ENCODE results near the gene FMO4. TPM values are rescaled to one million over a fixed set of nuclear protein-coding genes. Genes with fewer than 3 reads are reported as not detected.

The FMO4 gene
- total RNA-seq (2022; extraction: Qiagen RNA extraction): 0.27 to 0.67 TPM (median 0.43 TPM) in 5 replicates

GRCh38 chr1:171313835-171314320, at the start of gene FMO4:
TSS of gene FMO4 (plus strand) at chr1:171314183. CDS start at chr1:171319826, 5,643 bp downstream.

Other genes with a start within 250 kb of the FMO4 start
- gene FMO3, start 223.3 kb upstream of the FMO4 start, total RNA-seq (2022; extraction: Qiagen RNA extraction): not detected in 5 replicates
- gene FMO2, start 128.9 kb upstream of the FMO4 start, total RNA-seq (2022; extraction: Qiagen RNA extraction): not detected in 5 replicates
- gene FMO1, start 65.7 kb upstream of the FMO4 start, total RNA-seq (2022; extraction: Qiagen RNA extraction): not detected in 5 replicates
- 58.5 to 90.6 TPM (median 71.0 TPM) in 5 replicates for gene PRRC2C, start 171.3 kb downstream of the FMO4 start, total RNA-seq (2022; extraction: Qiagen RNA extraction)